ENCODE data around the gene CMIP.

GRCh38 chr16:81602256-81602776 lies 157.7 kb downstream of the CMIP start:
- no peak for TF ChIP-seq EP300 (conservative IDR thresholded peaks at IDR 0.05; ENCODE audit: poor library complexity, severe bottlenecking)
- TF ChIP-seq, protein P1, sequence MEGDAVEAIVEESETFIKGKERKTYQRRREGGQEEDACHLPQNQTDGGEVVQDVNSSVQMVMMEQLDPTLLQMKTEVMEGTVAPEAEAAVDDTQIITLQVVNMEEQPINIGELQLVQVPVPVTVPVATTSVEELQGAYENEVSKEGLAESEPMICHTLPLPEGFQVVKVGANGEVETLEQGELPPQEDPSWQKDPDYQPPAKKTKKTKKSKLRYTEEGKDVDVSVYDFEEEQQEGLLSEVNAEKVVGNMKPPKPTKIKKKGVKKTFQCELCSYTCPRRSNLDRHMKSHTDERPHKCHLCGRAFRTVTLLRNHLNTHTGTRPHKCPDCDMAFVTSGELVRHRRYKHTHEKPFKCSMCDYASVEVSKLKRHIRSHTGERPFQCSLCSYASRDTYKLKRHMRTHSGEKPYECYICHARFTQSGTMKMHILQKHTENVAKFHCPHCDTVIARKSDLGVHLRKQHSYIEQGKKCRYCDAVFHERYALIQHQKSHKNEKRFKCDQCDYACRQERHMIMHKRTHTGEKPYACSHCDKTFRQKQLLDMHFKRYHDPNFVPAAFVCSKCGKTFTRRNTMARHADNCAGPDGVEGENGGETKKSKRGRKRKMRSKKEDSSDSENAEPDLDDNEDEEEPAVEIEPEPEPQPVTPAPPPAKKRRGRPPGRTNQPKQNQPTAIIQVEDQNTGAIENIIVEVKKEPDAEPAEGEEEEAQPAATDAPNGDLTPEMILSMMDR (IDR thresholded peaks at IDR 0.05; ENCODE audit: poor library complexity, severe bottlenecking): no peak
- no peak for TF ChIP-seq POLR2AphosphoS5 (IDR thresholded peaks at IDR 0.05)
- no peak for TF ChIP-seq SMC3 (conservative IDR thresholded peaks at IDR 0.05; ENCODE audit: poor library complexity)
- no peak for TF ChIP-seq TAF1 (IDR thresholded peaks at IDR 0.05; ENCODE audit: low read depth)
- TF ChIP-seq, protein P2, sequence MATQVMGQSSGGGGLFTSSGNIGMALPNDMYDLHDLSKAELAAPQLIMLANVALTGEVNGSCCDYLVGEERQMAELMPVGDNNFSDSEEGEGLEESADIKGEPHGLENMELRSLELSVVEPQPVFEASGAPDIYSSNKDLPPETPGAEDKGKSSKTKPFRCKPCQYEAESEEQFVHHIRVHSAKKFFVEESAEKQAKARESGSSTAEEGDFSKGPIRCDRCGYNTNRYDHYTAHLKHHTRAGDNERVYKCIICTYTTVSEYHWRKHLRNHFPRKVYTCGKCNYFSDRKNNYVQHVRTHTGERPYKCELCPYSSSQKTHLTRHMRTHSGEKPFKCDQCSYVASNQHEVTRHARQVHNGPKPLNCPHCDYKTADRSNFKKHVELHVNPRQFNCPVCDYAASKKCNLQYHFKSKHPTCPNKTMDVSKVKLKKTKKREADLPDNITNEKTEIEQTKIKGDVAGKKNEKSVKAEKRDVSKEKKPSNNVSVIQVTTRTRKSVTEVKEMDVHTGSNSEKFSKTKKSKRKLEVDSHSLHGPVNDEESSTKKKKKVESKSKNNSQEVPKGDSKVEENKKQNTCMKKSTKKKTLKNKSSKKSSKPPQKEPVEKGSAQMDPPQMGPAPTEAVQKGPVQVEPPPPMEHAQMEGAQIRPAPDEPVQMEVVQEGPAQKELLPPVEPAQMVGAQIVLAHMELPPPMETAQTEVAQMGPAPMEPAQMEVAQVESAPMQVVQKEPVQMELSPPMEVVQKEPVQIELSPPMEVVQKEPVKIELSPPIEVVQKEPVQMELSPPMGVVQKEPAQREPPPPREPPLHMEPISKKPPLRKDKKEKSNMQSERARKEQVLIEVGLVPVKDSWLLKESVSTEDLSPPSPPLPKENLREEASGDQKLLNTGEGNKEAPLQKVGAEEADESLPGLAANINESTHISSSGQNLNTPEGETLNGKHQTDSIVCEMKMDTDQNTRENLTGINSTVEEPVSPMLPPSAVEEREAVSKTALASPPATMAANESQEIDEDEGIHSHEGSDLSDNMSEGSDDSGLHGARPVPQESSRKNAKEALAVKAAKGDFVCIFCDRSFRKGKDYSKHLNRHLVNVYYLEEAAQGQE (IDR thresholded peaks at IDR 0.05; ENCODE audit: borderline replicate concordance): no peak
- no peak for TF ChIP-seq MXI1 (conservative IDR thresholded peaks at IDR 0.05; ENCODE audit: poor library complexity, severe bottlenecking)
- TF ChIP-seq RAD21 (conservative IDR thresholded peaks at IDR 0.05): no peak
- TF ChIP-seq EZH2 (IDR thresholded peaks at IDR 0.05; ENCODE audit: borderline replicate concordance, insufficient read depth, low read length, poor library complexity, severe bottlenecking): no peak
